Cardiac muscle cell (in vitro differentiated cells and primary cell): ENCODE results near the gene RNF40. TPM values are rescaled to one million over a fixed set of nuclear protein-coding genes. Genes with fewer than 3 reads are reported as not detected.

Source experiments
- DNase-seq, 2 donors: peaks; one replicate each; pipeline versions ENCODE4 v3.0.0 to v3.0.0-alpha.2; 2010 to 2017; ENCODE audit warnings: low read depth in 1 of 2, low spot score in 1 of 2
- H3K27ac ChIP-seq: fragments of 200-600 bp; sonication (generic); 2 replicates; pipeline ENCODE4 v1.5.1; 2016
- H3K27me3 ChIP-seq: fragments of 200-600 bp; sonication (generic); 2 replicates; pipeline ENCODE4 v1.6.0; 2016; ENCODE audit warnings: control low read depth
- H3K36me3 ChIP-seq: fragments of 200-600 bp; sonication (generic); 2 replicates; pipeline ENCODE4 v1.5.1; 2016; ENCODE audit warnings: control low read depth
- H3K4me1 ChIP-seq: fragments of 200-600 bp; sonication (generic); 2 replicates; pipeline ENCODE4 v1.8.1; 2017; ENCODE audit warnings: low read depth, mild to moderate bottlenecking, mixed run types
- H3K4me3 ChIP-seq: fragments of 200-600 bp; sonication (generic); 2 replicates; pipeline ENCODE4 v1.5.1; 2016; ENCODE audit warnings: mild to moderate bottlenecking
- H3K9me3 ChIP-seq: fragments of 200-600 bp; sonication (generic); 2 replicates; pipeline ENCODE4 v1.5.1; 2017; ENCODE audit warnings: low read depth, mild to moderate bottlenecking, control low read depth
- polyA plus RNA-seq: library from polyadenylated mRNA; unstranded; fragments of >200 nt; fragmentation: Nextera tagmentation; extraction: Ambion mirVana; gene quantifications from 2 replicates; pipeline ENCODE4 v1.2.1, GENCODE V29; 2016
- total RNA-seq: library from RNA; depleted of rRNA; stranded (reverse); fragments of >200 nt; gene quantifications from 2 replicates; pipeline ENCODE4 v1.2.3, GENCODE V29; 2016
- TF ChIP-seq, protein P1 (sequence below): IDR thresholded peaks from 2 replicates; pipeline ENCODE4 v1.5.1; 2012; ENCODE audit warnings: low read depth, mild to moderate bottlenecking, low read length

RNF40 gene
- total and polyA plus RNA-seq, 2 experiments from 2014 or later, result 76.3 to 104 TPM

DNA sequence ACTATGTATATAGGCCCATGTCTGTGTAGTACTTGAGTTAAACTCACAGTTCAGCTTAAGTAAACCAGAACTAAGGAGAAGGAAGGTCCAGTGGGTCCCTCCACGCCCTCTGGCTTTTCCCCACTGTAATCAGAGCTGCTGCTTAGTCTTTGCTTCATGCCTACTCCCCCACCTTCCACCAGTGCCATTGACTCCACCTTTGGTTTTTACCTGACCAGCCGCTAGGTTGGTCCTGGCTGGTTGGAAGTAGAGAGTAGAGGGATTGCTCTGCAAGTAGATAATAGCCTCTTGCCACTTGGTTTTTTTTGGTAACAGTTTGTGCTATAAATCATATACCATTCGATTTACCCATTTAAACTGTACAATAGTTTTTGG lies 36.7 kb upstream of the RNF40 start:
- TF ChIP-seq, protein P1, sequence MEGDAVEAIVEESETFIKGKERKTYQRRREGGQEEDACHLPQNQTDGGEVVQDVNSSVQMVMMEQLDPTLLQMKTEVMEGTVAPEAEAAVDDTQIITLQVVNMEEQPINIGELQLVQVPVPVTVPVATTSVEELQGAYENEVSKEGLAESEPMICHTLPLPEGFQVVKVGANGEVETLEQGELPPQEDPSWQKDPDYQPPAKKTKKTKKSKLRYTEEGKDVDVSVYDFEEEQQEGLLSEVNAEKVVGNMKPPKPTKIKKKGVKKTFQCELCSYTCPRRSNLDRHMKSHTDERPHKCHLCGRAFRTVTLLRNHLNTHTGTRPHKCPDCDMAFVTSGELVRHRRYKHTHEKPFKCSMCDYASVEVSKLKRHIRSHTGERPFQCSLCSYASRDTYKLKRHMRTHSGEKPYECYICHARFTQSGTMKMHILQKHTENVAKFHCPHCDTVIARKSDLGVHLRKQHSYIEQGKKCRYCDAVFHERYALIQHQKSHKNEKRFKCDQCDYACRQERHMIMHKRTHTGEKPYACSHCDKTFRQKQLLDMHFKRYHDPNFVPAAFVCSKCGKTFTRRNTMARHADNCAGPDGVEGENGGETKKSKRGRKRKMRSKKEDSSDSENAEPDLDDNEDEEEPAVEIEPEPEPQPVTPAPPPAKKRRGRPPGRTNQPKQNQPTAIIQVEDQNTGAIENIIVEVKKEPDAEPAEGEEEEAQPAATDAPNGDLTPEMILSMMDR, result no peak
- no peak for DNase-seq
- no peaks in the 10 kb centered on the region for H3K27me3 ChIP-seq
- no peaks in the 10 kb centered on the region for H3K4me1 ChIP-seq
- H3K36me3 ChIP-seq, result peaks cover 52% of the 10 kb centered on the region
- no peak overlapping the region for H3K4me3 ChIP-seq
- H3K9me3 ChIP-seq, result no peaks in the 10 kb centered on the region
- no peak overlapping the region for H3K27ac ChIP-seq

DNA sequence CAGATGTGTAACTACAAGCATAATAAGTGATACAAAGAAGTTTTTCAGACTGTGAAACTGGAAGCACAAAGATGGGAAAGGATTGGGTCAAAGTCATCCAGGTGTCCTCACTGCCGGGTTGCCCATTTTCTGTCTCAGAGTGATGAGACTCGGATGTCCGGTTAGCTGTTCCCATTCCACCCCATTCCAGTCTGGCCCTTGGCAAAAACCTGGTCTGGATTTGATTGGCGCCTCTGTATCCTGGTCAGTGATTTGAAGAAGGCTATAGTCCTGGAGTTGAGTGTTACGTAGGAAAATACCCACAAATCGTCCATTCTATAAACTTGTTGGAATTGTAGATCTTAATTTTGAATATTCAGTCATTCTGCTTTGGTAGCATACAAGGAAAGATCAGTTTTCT lies 33.8 kb upstream of the RNF40 start:
- TF ChIP-seq, protein P1, result no peak
- no peaks in the 10 kb centered on the region for H3K9me3 ChIP-seq
- no peak overlapping the region for H3K4me3 ChIP-seq
- H3K4me1 ChIP-seq, result no peaks in the 10 kb centered on the region
- no peak overlapping the region for H3K27ac ChIP-seq
- peaks cover 50% of the 10 kb centered on the region for H3K36me3 ChIP-seq
- H3K27me3 ChIP-seq, result no peaks in the 10 kb centered on the region
- no peak for DNase-seq

DNA sequence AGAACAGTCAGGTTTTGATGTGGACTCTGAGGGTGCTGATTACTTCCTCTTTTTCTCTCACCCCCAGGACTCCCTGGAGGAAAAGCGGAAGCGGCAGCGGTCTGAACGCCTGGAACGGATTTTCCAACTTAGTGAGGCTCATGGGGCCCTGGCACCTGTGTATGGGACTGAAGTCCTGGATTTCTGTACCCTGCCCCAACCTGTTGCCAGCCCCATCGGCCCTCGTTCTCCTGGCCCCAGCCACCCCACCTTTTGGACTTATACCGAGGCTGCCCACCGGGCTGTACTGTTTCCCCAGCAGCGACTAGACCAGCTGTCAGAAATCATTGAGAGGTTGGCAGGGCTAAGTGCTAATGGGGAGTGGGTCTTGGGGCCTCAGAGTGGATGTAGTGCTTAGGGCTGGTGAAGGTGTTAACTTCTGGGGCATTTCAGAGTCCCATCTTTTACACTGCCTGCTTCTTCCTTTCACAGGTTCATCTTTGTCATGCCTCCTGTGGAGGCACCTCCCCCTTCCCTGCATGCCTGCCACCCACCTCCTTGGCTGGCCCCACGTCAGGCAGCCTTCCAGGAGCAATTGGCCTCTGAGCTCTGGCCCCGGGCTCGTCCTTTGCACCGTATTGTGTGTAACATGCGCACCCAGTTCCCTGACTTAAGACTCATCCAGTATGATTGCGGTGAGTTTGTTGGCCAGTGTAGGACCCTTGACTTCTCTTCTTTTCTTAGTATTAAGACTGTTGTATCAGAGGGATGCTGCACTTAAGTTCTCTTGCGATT lies 33.0 kb upstream of the RNF40 start:
- Histone ChIP-seq H3K4me3 (no peak overlapping the region), H3K9me3 (no peaks in the 10 kb centered on the region), H3K27ac (no peak overlapping the region), H3K36me3 (peaks cover 55% of the 10 kb centered on the region), H3K27me3 (no peaks in the 10 kb centered on the region), H3K4me1 (no peaks in the 10 kb centered on the region)
- no peak for DNase-seq
- TF ChIP-seq, protein P1, result no peak

DNA sequence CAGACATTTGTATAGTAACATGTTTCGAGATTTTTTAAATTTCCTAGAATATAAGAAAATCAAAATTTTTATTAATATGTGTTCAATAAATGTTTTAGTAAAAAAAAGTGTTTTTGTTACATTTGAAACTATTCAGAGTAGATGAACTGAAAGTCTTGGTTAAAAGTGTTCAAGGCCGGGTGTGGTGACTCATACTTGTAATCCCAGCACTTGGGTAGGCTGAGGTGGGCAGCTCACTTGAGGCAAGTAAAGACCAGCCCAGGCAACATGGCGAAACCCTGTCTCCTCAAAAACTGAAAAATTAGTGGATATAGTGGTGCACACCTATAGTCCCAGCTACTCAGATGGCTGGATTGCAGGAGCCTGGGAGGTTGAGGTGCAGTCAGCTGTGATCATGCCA lies 30.7 kb upstream of the RNF40 start:
- Histone ChIP-seq H3K4me3 (no peak overlapping the region), H3K9me3 (no peaks in the 10 kb centered on the region), H3K36me3 (peaks cover 53% of the 10 kb centered on the region), H3K4me1 (no peaks in the 10 kb centered on the region), H3K27ac (no peak overlapping the region), H3K27me3 (no peaks in the 10 kb centered on the region)
- TF ChIP-seq, protein P1, result no peak
- no peak for DNase-seq

DNA sequence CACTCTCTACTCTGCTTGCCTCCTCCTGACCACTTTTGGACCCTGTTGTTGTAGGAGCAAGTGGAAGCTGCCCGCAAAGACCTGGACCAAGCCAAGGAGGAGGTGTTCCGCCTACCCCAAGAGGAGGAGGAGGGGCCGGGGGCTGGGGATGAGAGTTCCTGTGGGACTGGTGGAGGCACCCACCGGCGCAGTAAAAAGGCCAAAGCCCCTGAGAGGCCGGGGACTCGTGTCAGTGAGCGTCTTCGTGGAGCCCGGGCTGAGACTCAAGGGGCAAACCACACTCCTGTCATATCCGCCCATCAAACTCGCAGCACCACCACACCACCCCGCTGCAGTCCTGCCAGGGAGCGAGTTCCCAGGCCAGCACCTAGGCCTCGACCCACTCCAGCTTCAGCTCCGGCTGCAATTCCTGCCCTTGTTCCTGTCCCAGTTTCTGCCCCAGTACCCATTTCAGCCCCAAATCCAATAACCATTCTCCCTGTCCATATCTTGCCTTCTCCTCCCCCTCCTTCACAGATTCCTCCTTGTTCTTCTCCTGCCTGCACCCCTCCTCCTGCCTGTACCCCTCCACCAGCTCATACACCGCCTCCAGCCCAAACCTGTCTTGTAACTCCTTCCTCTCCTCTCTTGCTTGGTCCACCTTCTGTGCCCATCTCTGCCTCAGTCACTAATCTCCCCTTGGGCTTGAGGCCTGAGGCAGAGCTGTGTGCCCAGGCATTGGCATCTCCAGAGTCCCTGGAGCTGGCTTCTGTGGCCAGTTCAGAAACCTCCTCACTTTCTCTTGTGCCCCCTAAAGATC lies 24.9 kb upstream of the RNF40 start:
- H3K9me3 ChIP-seq, result no peaks in the 10 kb centered on the region
- TF ChIP-seq, protein P1, result no peak
- no peak overlapping the region for H3K4me3 ChIP-seq
- no peak overlapping the region for H3K27ac ChIP-seq
- no peak for DNase-seq
- H3K36me3 ChIP-seq, result peaks cover 44% of the 10 kb centered on the region
- H3K27me3 ChIP-seq, result no peaks in the 10 kb centered on the region
- no peaks in the 10 kb centered on the region for H3K4me1 ChIP-seq
